GM12878 (cell line): ENCODE measurements around the gene PHF1.

Experiments used
- CTCF ChIP-seq, 3 experiments: IDR thresholded peaks in 2 of 3; conservative IDR thresholded peaks in 1 of 3; 2 replicates each; pipeline ENCODE4 v1.5.1; 2011; ENCODE audit warnings: low read depth in 3 of 3, low read length in 3 of 3, mild to moderate bottlenecking in 3 of 3, control low read depth in 2 of 3, moderate library complexity in 2 of 3, inconsistent platforms in 1 of 3, mixed read lengths in 1 of 3; ENCODE audit not compliant: control insufficient read depth in 2 of 3, insufficient read depth in 1 of 3; ENCODE audit errors: extremely low read depth in 1 of 3
- IRF5 ChIP-seq: fragments of 450-650 bp; IDR thresholded peaks from 2 replicates; pipeline ENCODE4 v1.6.1; 2017; ENCODE audit warnings: borderline replicate concordance
- NRF1 ChIP-seq: conservative IDR thresholded peaks from 2 replicates; pipeline ENCODE4 v1.6.1; 2011; ENCODE audit warnings: mild to moderate bottlenecking, low read depth, low read length, improper control_type of control experiment
- POLR2A ChIP-seq: IDR thresholded peaks from 2 replicates; pipeline ENCODE4 v1.6.1; 2011; ENCODE audit warnings: low read depth, mild to moderate bottlenecking, low read length
- WRNIP1 ChIP-seq: IDR thresholded peaks from 2 replicates; pipeline ENCODE4 v1.6.1; 2011; ENCODE audit warnings: low read depth, low read length, improper control_type of control experiment, borderline replicate concordance

- TF ChIP-seq POLR2A = no peak
- no peak for TF ChIP-seq CTCF (IDR thresholded peaks at IDR 0.05 in 2 of 3, conservative IDR thresholded peaks at IDR 0.05 in 1 of 3; ENCODE audit: control insufficient read depth in 2 of 3, extremely low read depth in 1 of 3, insufficient read depth in 1 of 3, low read depth in 3 of 3, low read length in 3 of 3)
- no peak for TF ChIP-seq IRF5
- no peak for TF ChIP-seq NRF1
- TF ChIP-seq WRNIP1 = no peak
Measured at GRCh38 chr6:33428966-33429749, 18.3 kb downstream of the PHF1 start.
